ENCODE results near the gene ANKS1B. TPM values are rescaled to one million over a fixed set of nuclear protein-coding genes. Genes with fewer than 3 reads are reported as not detected.

ANKS1B gene
- total and polyA plus RNA-seq, 2 of the 4 experiments (the other 2 are of a cell fraction): 0.17 to 0.18 TPM

DNA sequence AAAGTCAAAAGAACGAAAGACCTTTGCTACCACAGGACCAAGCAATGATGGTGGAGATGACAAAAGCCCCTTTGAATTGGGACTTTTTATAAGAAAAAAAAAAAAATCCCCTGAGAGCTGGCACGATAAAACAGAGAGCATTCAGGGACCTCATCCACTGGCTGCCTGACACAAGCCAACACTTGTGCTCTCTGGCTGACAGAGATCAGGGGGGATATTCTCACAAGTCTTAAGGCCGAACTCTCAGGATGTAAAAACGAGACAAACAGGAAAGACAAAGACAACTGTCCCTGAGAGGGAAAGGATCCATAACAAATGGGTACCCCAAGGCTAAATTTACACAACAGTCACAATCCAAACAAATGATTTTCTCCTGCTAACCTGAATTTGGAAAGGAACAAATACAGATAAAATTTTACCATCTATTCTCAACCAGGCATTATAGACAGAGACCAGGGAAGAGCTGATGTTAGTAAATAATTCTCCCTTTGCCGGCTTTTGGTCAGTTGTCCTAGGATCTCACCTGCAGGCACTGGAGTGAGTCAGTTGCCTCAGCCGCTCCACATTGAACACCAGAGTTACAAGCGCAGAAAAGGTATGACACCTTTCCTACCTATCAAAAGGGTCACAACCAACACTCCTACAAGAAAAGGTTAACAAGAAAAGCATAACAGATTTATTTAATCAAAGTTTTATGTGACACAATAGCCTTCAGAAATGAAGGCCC is 375.1 kb downstream of the ANKS1B start:
- no peak overlapping the region for H2AFZ ChIP-seq (replicated peaks; ENCODE audit: low read length, poor library complexity)
- H3K9ac ChIP-seq (ENCODE audit: low read depth, low read length): no peak overlapping the region
- H3K23ac ChIP-seq (ENCODE audit: low read depth, low read length): no peak overlapping the region
- WGBS, 2 experiments (ENCODE audit: extremely low coverage in 2 of 2, insufficient read length in 1 of 2): no CpG with 5 or more reads among the region's 7 CpGs
- TF ChIP-seq NFE2L2 (IDR thresholded peaks at IDR 0.05; ENCODE audit: low read depth, low read length) (no peak), MAFK (IDR thresholded peaks at IDR 0.05; ENCODE audit: low read depth, low read length) (no peak), RFX5 (IDR thresholded peaks at IDR 0.05; ENCODE audit: low read depth, low read length) (no peak), RAD21 (IDR thresholded peaks at IDR 0.05; ENCODE audit: low read length) (no peak), CHD1 (IDR thresholded peaks at IDR 0.05; ENCODE audit: low read depth, low read length) (no peak), CEBPB (IDR thresholded peaks at IDR 0.05; ENCODE audit: low read depth, low read length) (no peak), POLR2A (IDR thresholded peaks at IDR 0.05; ENCODE audit: low read depth, low read length) (no peak), USF2 (IDR thresholded peaks at IDR 0.05; ENCODE audit: low read depth, low read length) (no peak), MAZ (IDR thresholded peaks at IDR 0.05; ENCODE audit: borderline replicate concordance, low read depth, low read length) (no peak), ELK1 (IDR thresholded peaks at IDR 0.05; ENCODE audit: borderline replicate concordance, low read depth, low read length) (no peak), SMC3 (IDR thresholded peaks at IDR 0.05; ENCODE audit: low read depth, low read length) (no peak), MXI1 (IDR thresholded peaks at IDR 0.05; ENCODE audit: borderline replicate concordance, low read depth, low read length) (no peak), BHLHE40 (IDR thresholded peaks at IDR 0.05; ENCODE audit: low read depth, low read length) (no peak), FOS (IDR thresholded peaks at IDR 0.05; ENCODE audit: low read depth, low read length) (no peak), RCOR1 (IDR thresholded peaks at IDR 0.05; ENCODE audit: insufficient replicate concordance, low read length) (no peak)
- TF ChIP-seq, protein P1, sequence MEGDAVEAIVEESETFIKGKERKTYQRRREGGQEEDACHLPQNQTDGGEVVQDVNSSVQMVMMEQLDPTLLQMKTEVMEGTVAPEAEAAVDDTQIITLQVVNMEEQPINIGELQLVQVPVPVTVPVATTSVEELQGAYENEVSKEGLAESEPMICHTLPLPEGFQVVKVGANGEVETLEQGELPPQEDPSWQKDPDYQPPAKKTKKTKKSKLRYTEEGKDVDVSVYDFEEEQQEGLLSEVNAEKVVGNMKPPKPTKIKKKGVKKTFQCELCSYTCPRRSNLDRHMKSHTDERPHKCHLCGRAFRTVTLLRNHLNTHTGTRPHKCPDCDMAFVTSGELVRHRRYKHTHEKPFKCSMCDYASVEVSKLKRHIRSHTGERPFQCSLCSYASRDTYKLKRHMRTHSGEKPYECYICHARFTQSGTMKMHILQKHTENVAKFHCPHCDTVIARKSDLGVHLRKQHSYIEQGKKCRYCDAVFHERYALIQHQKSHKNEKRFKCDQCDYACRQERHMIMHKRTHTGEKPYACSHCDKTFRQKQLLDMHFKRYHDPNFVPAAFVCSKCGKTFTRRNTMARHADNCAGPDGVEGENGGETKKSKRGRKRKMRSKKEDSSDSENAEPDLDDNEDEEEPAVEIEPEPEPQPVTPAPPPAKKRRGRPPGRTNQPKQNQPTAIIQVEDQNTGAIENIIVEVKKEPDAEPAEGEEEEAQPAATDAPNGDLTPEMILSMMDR (conservative IDR thresholded peaks at IDR 0.05; ENCODE audit: low read depth, low read length): no peak
- no peak overlapping the region for H2BK120ac ChIP-seq (ENCODE audit: low read depth, low read length)
- no peak overlapping the region for H2AK9ac ChIP-seq (replicated peaks; ENCODE audit: low read depth, low read length, poor library complexity)
- no peak overlapping the region for H2BK20ac ChIP-seq (ENCODE audit: low read depth, low read length)
- intact Hi-C loops (cut with micrococcal nuclease): no loop called here
- POLR2A ChIA-PET (ENCODE audit: unreplicated experiment): no interaction called here
- H2BK15ac ChIP-seq (ENCODE audit: low read depth, low read length): no peak overlapping the region
- H3K27ac ChIP-seq (ENCODE audit: insufficient read depth, low read length): no peak overlapping the region
- H4K20me1 ChIP-seq (ENCODE audit: insufficient read depth, low read length): no peaks in the 10 kb centered on the region
- dilution Hi-C loops (cut with HindIII; ENCODE audit: low sequenced_read_pairs, unreplicated experiment): no loop called here
- no peak overlapping the region for H3K14ac ChIP-seq (replicated peaks; ENCODE audit: low read depth, low read length)
- H3K79me1 ChIP-seq (ENCODE audit: low read depth in 1 of 2, low read length in 2 of 2): no peaks in the 10 kb centered on the region
- no peak overlapping the region for H4K5ac ChIP-seq (ENCODE audit: low read depth, low read length)
- H3K18ac ChIP-seq (ENCODE audit: low read depth, low read length): no peak overlapping the region
- no peaks in the 10 kb centered on the region for H3K36me3 ChIP-seq (ENCODE audit: control insufficient read depth, insufficient read depth, low read length)
- H4K91ac ChIP-seq (ENCODE audit: insufficient read depth, low read depth, low read length): no peak overlapping the region
- H2BK5ac ChIP-seq (ENCODE audit: low read depth, low read length, poor library complexity, severe bottlenecking): no peak overlapping the region
- H3K4me2 ChIP-seq (ENCODE audit: low read depth, low read length): no peak overlapping the region
- H3K4me3 ChIP-seq (ENCODE audit: insufficient read depth, low read depth, low read length): no peak overlapping the region
- no peak overlapping the region for H4K8ac ChIP-seq (ENCODE audit: low read depth in 2 of 2, low read length in 2 of 2)
- no peak for ATAC-seq (ENCODE audit: low read depth)
- no TSS peak for BruUV-seq (replicated peaks)
- no peak overlapping the region for H2AK5ac ChIP-seq (ENCODE audit: low read depth, low read length)
- no peaks in the 10 kb centered on the region for H3K9me1 ChIP-seq (ENCODE audit: insufficient read depth, low read length)
- H3K27me3 ChIP-seq (ENCODE audit: control insufficient read depth, insufficient read depth, low read length): no peaks in the 10 kb centered on the region
- no peak overlapping the region for H3K56ac ChIP-seq (ENCODE audit: extremely low read depth, insufficient read depth, low read length)
- in situ Hi-C loops (cut with MboI; ENCODE audit: low sequenced_read_pairs): no loop called here
- no peak overlapping the region for H3K4ac ChIP-seq (ENCODE audit: low read depth, low read length)
- CTCF ChIA-PET: interaction anchor here (0.6 kb wide), 1 partner anchor 55 kb away, joined by 4 read pairs; no protein-coding TSS in a partner anchor
- peaks cover 2% of the 10 kb centered on the region for H3K9me3 ChIP-seq (ENCODE audit: control insufficient read depth, insufficient read depth, low read length)
- no peak for DNase-seq
- no peaks in the 10 kb centered on the region for H3K4me1 ChIP-seq (ENCODE audit: control insufficient read depth, insufficient read depth, low read length)

Data from IMR-90 (cell line).